ENCODE data around the gene DUSP2.

Gene DUSP2

DNA sequence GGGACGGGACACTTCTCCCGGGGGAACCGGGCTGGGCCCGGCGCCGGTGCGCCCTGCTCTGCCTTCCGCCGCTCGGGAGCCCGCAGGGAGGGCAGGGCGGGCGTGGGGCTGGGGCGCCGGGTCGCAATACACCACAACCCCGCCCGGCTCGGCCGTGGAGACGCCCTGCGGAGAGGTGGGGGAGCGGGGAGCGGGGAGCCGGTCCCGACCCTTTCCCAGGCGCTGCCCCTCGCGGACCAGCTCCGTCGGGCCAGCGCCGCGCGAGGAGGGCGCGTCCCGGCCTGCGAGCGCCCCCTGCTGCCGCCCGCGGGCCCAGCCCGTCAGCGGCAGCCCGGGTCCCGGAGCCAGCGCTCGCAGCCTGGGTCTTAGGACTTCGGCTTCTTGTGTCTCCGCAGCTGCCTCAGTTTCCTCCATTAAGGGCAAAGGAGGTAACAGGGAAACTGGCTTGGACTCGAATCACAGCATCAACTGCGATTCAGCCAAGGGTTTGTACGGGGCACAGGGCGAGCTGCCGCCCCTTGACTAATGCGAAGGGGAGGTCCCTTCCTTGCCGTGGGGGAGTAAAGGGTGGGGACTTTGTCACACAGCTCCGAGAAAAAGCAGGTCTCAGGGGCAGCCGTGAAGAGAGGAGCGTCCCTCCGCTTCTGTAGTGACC lies 28.2 kb downstream of the DUSP2 start:
- Histone ChIP-seq H4K12ac (ENCODE audit: low read depth, low read length) (no peak overlapping the region), H3K4me2 (ENCODE audit: low read length) (peak overlapping the region; percentile 85), H3K23ac (ENCODE audit: low read length) (no peak overlapping the region), H4K91ac (ENCODE audit: low read depth, low read length) (peak overlapping the region; percentile 48), H3K79me1 (ENCODE audit: low read length) (no peaks in the 10 kb centered on the region), H3K4me1 (ENCODE audit: control insufficient read depth in 1 of 2, insufficient read depth in 2 of 2, low read length in 2 of 2) (peaks cover 6 to 11% of the 10 kb centered on the region in 2 experiments), H2BK120ac (ENCODE audit: insufficient read depth, low read length, poor library complexity) (peak overlapping the region; percentile 25), H3K36me3 (ENCODE audit: control insufficient read depth in 1 of 2, insufficient read depth in 2 of 2, low read length in 2 of 2) (no peaks in the 10 kb centered on the region), H2AFZ (ENCODE audit: insufficient read depth, low read length, poor library complexity) (peak overlapping the region; percentile 60), H3K79me2 (ENCODE audit: control insufficient read depth, insufficient read depth, low read length, poor library complexity) (no peaks in the 10 kb centered on the region), H2BK5ac (ENCODE audit: low read depth, low read length, poor library complexity) (no peak overlapping the region), H4K8ac (ENCODE audit: low read depth, low read length) (peak overlapping the region; percentile 8), H2BK12ac (ENCODE audit: low read length) (no peak overlapping the region), H3K18ac (ENCODE audit: low read length) (no peak overlapping the region), H3K9me3 (ENCODE audit: insufficient read depth, low read depth, low read length) (peaks cover 12% of the 10 kb centered on the region), H2AK5ac (ENCODE audit: low read length) (no peak overlapping the region), H3K9ac (ENCODE audit: low read length) (no peak overlapping the region), H3K27ac (ENCODE audit: low read depth, low read length) (no peak overlapping the region), H3K4ac (ENCODE audit: low read depth, low read length) (no peak overlapping the region), H3K4me3 (ENCODE audit: low read depth, low read length) (peak overlapping the region; percentile 69), H3K14ac (ENCODE audit: low read length) (peak overlapping the region; percentile 38), H3K27me3 (ENCODE audit: insufficient read depth, low read length) (peaks cover 5% of the 10 kb centered on the region)
- peak; percentile 33 to 74 for DNase-seq
- WGBS (ENCODE audit: extremely low coverage, insufficient coverage, insufficient read length), result no CpG with 5 or more reads among the region's 62 CpGs

DNA sequence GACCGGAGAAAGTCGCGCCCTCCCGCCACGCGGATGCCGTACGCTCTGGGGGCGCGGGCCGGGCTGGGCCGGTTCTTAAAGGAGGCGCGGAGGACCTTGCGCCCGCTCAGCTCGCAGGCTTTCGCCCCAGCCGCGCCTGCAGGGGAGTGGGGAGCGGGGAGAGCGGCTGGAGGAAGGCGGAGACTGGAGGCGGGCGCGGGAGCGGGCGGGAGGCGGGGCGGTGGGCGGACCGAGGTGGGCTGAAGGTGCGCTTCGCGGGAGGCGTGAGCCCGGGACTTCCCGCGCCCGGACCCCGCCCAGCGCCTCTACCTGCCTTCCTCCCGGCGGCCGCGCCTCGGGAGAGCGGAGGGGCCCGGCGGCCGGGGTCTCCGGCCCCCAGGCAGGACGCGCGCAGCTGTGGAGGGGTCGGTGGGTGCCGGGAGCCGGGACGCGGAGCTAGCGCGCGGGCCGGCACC lies 28.8 kb downstream of the DUSP2 start, which contains the start of gene ADRA2B:
Gene ADRA2B, minus strand, starts transcription at position 148 of the 455 bp plus-strand sequence. CDS start 422 bp downstream, outside the sequence.
- Histone ChIP-seq H2AK5ac (ENCODE audit: low read length) (no peak within 1 kb of the TSS), H3K9me3 (ENCODE audit: insufficient read depth, low read depth, low read length) (peaks cover 12% of the 10 kb centered on the region), H3K14ac (ENCODE audit: low read length) (peak within 1 kb of the TSS; percentile 38), H2BK5ac (ENCODE audit: low read depth, low read length, poor library complexity) (no peak within 1 kb of the TSS), H4K8ac (ENCODE audit: low read depth, low read length) (peak within 1 kb of the TSS; percentile 8), H3K4me1 (ENCODE audit: control insufficient read depth in 1 of 2, insufficient read depth in 2 of 2, low read length in 2 of 2) (peaks cover 6 to 11% of the 10 kb centered on the region in 2 experiments), H3K18ac (ENCODE audit: low read length) (peak within 1 kb of the TSS; percentile 29), H3K27ac (ENCODE audit: low read depth, low read length) (no peak within 1 kb of the TSS), H2AFZ (ENCODE audit: insufficient read depth, low read length, poor library complexity) (peak within 1 kb of the TSS; percentile 60), H3K36me3 (ENCODE audit: control insufficient read depth in 1 of 2, insufficient read depth in 2 of 2, low read length in 2 of 2) (no peaks in the 10 kb centered on the region), H3K23ac (ENCODE audit: low read length) (no peak within 1 kb of the TSS), H3K4me2 (ENCODE audit: low read length) (peak within 1 kb of the TSS; percentile 85), H4K12ac (ENCODE audit: low read depth, low read length) (no peak within 1 kb of the TSS), H2BK120ac (ENCODE audit: insufficient read depth, low read length, poor library complexity) (peak within 1 kb of the TSS; percentile 25), H3K4ac (ENCODE audit: low read depth, low read length) (no peak within 1 kb of the TSS), H3K79me1 (ENCODE audit: low read length) (no peaks in the 10 kb centered on the region), H3K4me3 (ENCODE audit: low read depth, low read length) (peak within 1 kb of the TSS; percentile 69), H4K91ac (ENCODE audit: low read depth, low read length) (peak within 1 kb of the TSS; percentile 48), H3K9ac (ENCODE audit: low read length) (no peak within 1 kb of the TSS), H3K27me3 (ENCODE audit: insufficient read depth, low read length) (peaks cover 5% of the 10 kb centered on the region), H3K79me2 (ENCODE audit: control insufficient read depth, insufficient read depth, low read length, poor library complexity) (no peaks in the 10 kb centered on the region), H2BK12ac (ENCODE audit: low read length) (no peak within 1 kb of the TSS)
- no CpG with 5 or more reads among the region's 64 CpGs for WGBS (ENCODE audit: extremely low coverage, insufficient coverage, insufficient read length)
- DNase-seq, result peak; percentile 27 to 58

DNA sequence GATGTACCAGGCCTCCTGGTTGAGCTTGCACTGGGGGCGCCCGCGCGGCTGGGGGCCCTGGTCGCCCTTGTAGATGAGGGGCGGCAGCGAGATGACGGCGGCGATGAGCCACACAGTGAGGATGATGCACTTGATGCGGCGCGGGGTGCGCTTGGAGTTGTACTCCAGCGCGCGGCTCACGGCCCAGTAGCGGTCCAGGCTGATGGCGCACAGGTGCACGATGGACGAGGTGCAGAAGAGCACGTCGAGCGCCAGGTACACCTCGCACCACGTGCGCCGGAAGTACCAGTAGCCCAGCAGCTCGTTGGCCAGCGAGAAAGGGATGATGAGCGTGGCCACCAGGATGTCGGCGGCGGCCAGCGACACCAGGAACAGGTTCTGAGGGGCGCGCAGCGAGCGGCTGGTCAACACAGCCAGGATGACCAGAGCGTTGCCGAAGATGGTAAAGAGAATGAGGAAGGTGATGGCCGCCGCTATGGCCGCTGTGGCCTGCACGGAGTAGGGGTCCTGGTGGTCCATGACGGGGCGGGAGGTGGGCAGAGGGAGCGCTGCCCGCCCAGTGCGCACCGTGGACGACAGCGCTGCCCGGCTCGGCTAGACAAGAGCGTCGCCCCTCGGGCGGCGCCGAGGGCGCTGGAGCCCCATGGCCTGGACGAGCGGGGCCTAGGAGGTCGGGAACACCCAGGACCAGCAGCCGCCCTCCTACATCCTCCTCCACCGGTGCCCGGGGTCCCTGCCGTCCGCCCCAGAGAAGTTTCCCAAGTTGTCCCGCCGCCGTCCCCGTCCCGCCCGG lies 29.4 kb downstream of the DUSP2 start:
- Histone ChIP-seq H3K14ac (ENCODE audit: low read length) (no peak overlapping the region), H3K4me2 (ENCODE audit: low read length) (peak overlapping the region; percentile 85), H3K9me3 (ENCODE audit: insufficient read depth, low read depth, low read length) (peaks cover 12% of the 10 kb centered on the region), H2AFZ (ENCODE audit: insufficient read depth, low read length, poor library complexity) (no peak overlapping the region), H3K27ac (ENCODE audit: low read depth, low read length) (no peak overlapping the region), H2BK12ac (ENCODE audit: low read length) (no peak overlapping the region), H3K9ac (ENCODE audit: low read length) (no peak overlapping the region), H3K23ac (ENCODE audit: low read length) (no peak overlapping the region), H3K79me2 (ENCODE audit: control insufficient read depth, insufficient read depth, low read length, poor library complexity) (no peaks in the 10 kb centered on the region), H3K79me1 (ENCODE audit: low read length) (no peaks in the 10 kb centered on the region), H3K4ac (ENCODE audit: low read depth, low read length) (no peak overlapping the region), H2BK5ac (ENCODE audit: low read depth, low read length, poor library complexity) (no peak overlapping the region), H2AK5ac (ENCODE audit: low read length) (no peak overlapping the region), H4K12ac (ENCODE audit: low read depth, low read length) (no peak overlapping the region), H3K18ac (ENCODE audit: low read length) (peak overlapping the region; percentile 29), H3K4me1 (ENCODE audit: control insufficient read depth in 1 of 2, insufficient read depth in 2 of 2, low read length in 2 of 2) (peaks cover 6 to 11% of the 10 kb centered on the region in 2 experiments), H4K91ac (ENCODE audit: low read depth, low read length) (no peak overlapping the region), H3K36me3 (ENCODE audit: control insufficient read depth in 1 of 2, insufficient read depth in 2 of 2, low read length in 2 of 2) (no peaks in the 10 kb centered on the region), H4K8ac (ENCODE audit: low read depth, low read length) (no peak overlapping the region), H3K4me3 (ENCODE audit: low read depth, low read length) (peak overlapping the region; percentile 64), H3K27me3 (ENCODE audit: insufficient read depth, low read length) (peaks cover 5% of the 10 kb centered on the region), H2BK120ac (ENCODE audit: insufficient read depth, low read length, poor library complexity) (no peak overlapping the region)
- no CpG with 5 or more reads among the region's 77 CpGs for WGBS (ENCODE audit: extremely low coverage, insufficient coverage, insufficient read length)
- no peak for DNase-seq

DNA sequence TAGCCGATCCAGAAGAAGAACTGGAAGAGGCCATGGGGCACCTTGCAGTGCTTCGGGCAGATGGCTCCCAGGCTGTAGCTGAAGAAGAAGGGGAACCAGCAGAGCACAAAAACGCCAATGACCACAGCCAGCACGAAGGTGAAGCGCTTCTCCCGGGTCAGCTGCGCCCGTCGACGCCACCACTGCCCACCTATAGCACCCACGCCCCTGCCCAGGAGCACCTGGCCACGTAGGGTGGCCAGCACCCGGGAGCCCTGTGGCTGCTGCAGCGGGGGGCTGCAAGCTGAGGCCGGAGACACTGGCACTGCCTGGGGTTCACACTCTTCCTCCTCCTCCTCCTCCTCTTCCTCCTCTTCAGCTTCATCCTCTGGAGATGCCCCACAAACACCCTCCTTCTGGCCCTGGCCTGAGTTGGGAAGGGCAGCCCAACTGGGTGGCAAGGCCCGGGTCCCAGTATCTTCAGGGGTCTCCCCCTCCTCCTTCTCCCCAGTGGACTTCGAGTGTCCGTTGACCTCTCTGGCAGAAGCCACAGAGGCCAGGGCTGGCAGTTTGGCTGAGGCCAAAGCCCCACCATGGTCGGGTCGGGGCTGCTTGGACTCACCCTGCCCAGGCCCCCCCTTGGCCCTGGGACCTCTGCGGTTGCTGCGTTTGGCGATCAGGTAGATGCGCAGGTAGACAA lies 30.2 kb downstream of the DUSP2 start:
- no peak overlapping the region for H3K4me3 ChIP-seq (ENCODE audit: low read depth, low read length)
- H3K4me2 ChIP-seq (ENCODE audit: low read length), result no peak overlapping the region
- no peak overlapping the region for H3K4ac ChIP-seq (ENCODE audit: low read depth, low read length)
- H3K9me3 ChIP-seq (ENCODE audit: insufficient read depth, low read depth, low read length), result peaks cover 12% of the 10 kb centered on the region
- H3K27me3 ChIP-seq (ENCODE audit: insufficient read depth, low read length), result peaks cover 5% of the 10 kb centered on the region
- no CpG with 5 or more reads among the region's 24 CpGs for WGBS (ENCODE audit: extremely low coverage, insufficient coverage, insufficient read length)
- H3K14ac ChIP-seq (ENCODE audit: low read length), result no peak overlapping the region
- H3K27ac ChIP-seq (ENCODE audit: low read depth, low read length), result no peak overlapping the region
- H2AFZ ChIP-seq (ENCODE audit: insufficient read depth, low read length, poor library complexity), result no peak overlapping the region
- H3K18ac ChIP-seq (ENCODE audit: low read length), result no peak overlapping the region
- H2BK5ac ChIP-seq (ENCODE audit: low read depth, low read length, poor library complexity), result no peak overlapping the region
- H4K8ac ChIP-seq (ENCODE audit: low read depth, low read length), result no peak overlapping the region
- H3K23ac ChIP-seq (ENCODE audit: low read length), result no peak overlapping the region
- H4K91ac ChIP-seq (ENCODE audit: low read depth, low read length), result no peak overlapping the region
- no peaks in the 10 kb centered on the region for H3K79me2 ChIP-seq (ENCODE audit: control insufficient read depth, insufficient read depth, low read length, poor library complexity)
- no peak overlapping the region for H4K12ac ChIP-seq (ENCODE audit: low read depth, low read length)
- DNase-seq, result no peak
- no peaks in the 10 kb centered on the region for H3K79me1 ChIP-seq (ENCODE audit: low read length)
- no peak overlapping the region for H2AK5ac ChIP-seq (ENCODE audit: low read length)
- H3K4me1 ChIP-seq (ENCODE audit: control insufficient read depth in 1 of 2, insufficient read depth in 2 of 2, low read length in 2 of 2), result peaks cover 6 to 11% of the 10 kb centered on the region in 2 experiments
- H3K9ac ChIP-seq (ENCODE audit: low read length), result no peak overlapping the region
- no peak overlapping the region for H2BK120ac ChIP-seq (ENCODE audit: insufficient read depth, low read length, poor library complexity)
- H2BK12ac ChIP-seq (ENCODE audit: low read length), result no peak overlapping the region
- no peaks in the 10 kb centered on the region for H3K36me3 ChIP-seq (ENCODE audit: control insufficient read depth in 1 of 2, insufficient read depth in 2 of 2, low read length in 2 of 2)
